ENCODE results near the gene CUBN.

Gene CUBN

GRCh38 chr10:16893664-16894063 lies 235.9 kb downstream of the CUBN start:
- no peak for DNase-seq (ENCODE audit: low read depth in 2 of 2)
- TF ChIP-seq CTCF (IDR thresholded peaks at IDR 0.05; ENCODE audit: low read depth, low read length), result no peak
- no peak overlapping the region for H3K4me3 ChIP-seq (replicated peaks in 1 of 2; ENCODE audit: low read depth in 2 of 2, low read length in 2 of 2)

- TF ChIP-seq CTCF (IDR thresholded peaks at IDR 0.05; ENCODE audit: low read depth, low read length), result peak; percentile 49
- DNase-seq (ENCODE audit: low read depth in 2 of 2), result peak; percentile 76 to 84
- H3K4me3 ChIP-seq (replicated peaks in 1 of 2; ENCODE audit: low read depth in 2 of 2, low read length in 2 of 2), result no peak overlapping the region
Observed at GRCh38 chr10:16891375-16892313, 238.0 kb downstream of the CUBN start.

- H3K4me3 ChIP-seq (replicated peaks in 1 of 2; ENCODE audit: low read depth in 2 of 2, low read length in 2 of 2), result no peak overlapping the region
- no peak for TF ChIP-seq CTCF (IDR thresholded peaks at IDR 0.05; ENCODE audit: low read depth, low read length)
Observed at GRCh38 chr10:16890691-16891090, 238.9 kb downstream of the CUBN start.

GRCh38 chr10:16887565-16887964 lies 242.0 kb downstream of the CUBN start:
- no peak for TF ChIP-seq CTCF (IDR thresholded peaks at IDR 0.05; ENCODE audit: low read depth, low read length)

More at GRCh38 chr10:16890691-16891090, 238.9 kb downstream of the CUBN start:
- no peak for DNase-seq (ENCODE audit: low read depth in 2 of 2)

GRCh38 chr10:16886031-16886430 lies 243.6 kb downstream of the CUBN start:
- no peak overlapping the region for H3K4me3 ChIP-seq (replicated peaks in 1 of 2; ENCODE audit: low read depth in 2 of 2, low read length in 2 of 2)
- DNase-seq (ENCODE audit: low read depth in 2 of 2), result no peak
- no peak for TF ChIP-seq CTCF (IDR thresholded peaks at IDR 0.05; ENCODE audit: low read depth, low read length)

More at GRCh38 chr10:16887565-16887964, 242.0 kb downstream of the CUBN start:
- no peak overlapping the region for H3K4me3 ChIP-seq (replicated peaks in 1 of 2; ENCODE audit: low read depth in 2 of 2, low read length in 2 of 2)
- DNase-seq (ENCODE audit: low read depth in 2 of 2), result peak; percentile 70 to 91

GRCh38 chr10:16884497-16884896 lies 245.1 kb downstream of the CUBN start:
- H3K4me3 ChIP-seq (replicated peaks in 1 of 2; ENCODE audit: low read depth in 2 of 2, low read length in 2 of 2), result no peak overlapping the region
- DNase-seq (ENCODE audit: low read depth in 2 of 2), result no peak
- no peak for TF ChIP-seq CTCF (IDR thresholded peaks at IDR 0.05; ENCODE audit: low read depth, low read length)
